ENCODE data around the gene MPI.

Gene MPI

DNA sequence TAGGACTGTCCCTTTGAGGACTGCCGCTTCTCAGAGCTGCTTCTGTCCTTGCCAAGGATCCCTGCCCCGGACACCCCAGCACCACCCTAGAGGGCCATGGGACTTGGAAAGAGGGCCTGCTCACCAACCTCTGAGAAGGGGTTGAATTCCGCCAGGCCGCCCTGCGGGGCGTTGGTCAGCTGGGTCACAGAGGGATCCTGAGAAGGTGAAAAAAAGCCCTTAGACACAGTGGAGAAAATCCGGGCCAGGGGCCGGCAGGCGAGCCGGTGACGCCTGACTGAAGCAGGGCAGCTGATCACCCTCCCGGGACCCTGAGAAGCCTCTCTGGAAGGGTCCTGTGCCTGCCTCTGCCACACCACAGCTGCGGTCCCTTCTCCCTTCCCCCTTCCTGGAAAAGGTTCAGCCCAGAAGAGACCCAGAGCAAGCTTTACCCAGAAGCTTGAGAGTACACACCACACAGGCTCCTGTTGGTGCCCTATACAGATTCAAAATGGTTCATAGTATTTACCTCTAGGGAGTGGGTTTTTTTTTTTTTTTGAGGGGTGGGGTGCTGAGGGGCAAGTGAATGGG lies 35.3 kb upstream of the MPI start:
- Histone ChIP-seq H3K9ac (no peak overlapping the region), H2AFZ (ENCODE audit: low read depth) (no peak overlapping the region), H3K27ac (no peak overlapping the region), H3K27me3 (ENCODE audit: insufficient read depth, low read depth) (no peaks in the 10 kb centered on the region), H3K4me2 (no peak overlapping the region), H3K36me3 (ENCODE audit: insufficient read depth) (no peaks in the 10 kb centered on the region), H3K4me1 (ENCODE audit: low read depth, poor library complexity, severe bottlenecking) (peaks cover 14% of the 10 kb centered on the region), H3K4me3 (IDR thresholded peaks at IDR 0.05; ENCODE audit: insufficient read depth, low read depth, low read length) (no peak overlapping the region), H4K20me1 (ENCODE audit: insufficient read depth) (no peaks in the 10 kb centered on the region), H3K79me2 (ENCODE audit: insufficient read depth, low read depth) (no peaks in the 10 kb centered on the region)
- TF ChIP-seq, protein P1, sequence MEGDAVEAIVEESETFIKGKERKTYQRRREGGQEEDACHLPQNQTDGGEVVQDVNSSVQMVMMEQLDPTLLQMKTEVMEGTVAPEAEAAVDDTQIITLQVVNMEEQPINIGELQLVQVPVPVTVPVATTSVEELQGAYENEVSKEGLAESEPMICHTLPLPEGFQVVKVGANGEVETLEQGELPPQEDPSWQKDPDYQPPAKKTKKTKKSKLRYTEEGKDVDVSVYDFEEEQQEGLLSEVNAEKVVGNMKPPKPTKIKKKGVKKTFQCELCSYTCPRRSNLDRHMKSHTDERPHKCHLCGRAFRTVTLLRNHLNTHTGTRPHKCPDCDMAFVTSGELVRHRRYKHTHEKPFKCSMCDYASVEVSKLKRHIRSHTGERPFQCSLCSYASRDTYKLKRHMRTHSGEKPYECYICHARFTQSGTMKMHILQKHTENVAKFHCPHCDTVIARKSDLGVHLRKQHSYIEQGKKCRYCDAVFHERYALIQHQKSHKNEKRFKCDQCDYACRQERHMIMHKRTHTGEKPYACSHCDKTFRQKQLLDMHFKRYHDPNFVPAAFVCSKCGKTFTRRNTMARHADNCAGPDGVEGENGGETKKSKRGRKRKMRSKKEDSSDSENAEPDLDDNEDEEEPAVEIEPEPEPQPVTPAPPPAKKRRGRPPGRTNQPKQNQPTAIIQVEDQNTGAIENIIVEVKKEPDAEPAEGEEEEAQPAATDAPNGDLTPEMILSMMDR (conservative IDR thresholded peaks at IDR 0.05; ENCODE audit: low read depth, low read length) = no peak

DNA sequence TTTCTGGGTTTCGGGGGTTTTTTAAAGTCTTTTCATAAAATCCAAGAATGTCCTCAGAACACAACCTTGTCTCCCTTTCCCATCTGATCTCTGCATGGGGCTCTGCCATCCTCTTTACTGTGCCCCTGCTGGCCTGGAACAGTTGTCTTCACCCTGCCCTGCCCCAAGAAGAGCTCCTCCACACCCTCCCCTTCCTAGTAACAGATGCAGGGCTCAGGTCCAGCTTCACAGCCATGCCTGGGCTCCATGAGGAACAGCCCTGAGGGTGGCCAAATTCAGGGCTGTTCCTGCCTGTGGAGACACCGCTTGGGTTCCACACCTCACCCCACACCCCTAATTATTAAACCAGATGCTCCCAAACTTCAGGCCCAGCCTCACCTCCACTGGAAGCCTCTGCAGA lies 34.0 kb upstream of the MPI start:
- Histone ChIP-seq H3K4me2 (no peak overlapping the region), H3K4me1 (ENCODE audit: low read depth, poor library complexity, severe bottlenecking) (peaks cover 15% of the 10 kb centered on the region), H3K27ac (no peak overlapping the region)

DNA sequence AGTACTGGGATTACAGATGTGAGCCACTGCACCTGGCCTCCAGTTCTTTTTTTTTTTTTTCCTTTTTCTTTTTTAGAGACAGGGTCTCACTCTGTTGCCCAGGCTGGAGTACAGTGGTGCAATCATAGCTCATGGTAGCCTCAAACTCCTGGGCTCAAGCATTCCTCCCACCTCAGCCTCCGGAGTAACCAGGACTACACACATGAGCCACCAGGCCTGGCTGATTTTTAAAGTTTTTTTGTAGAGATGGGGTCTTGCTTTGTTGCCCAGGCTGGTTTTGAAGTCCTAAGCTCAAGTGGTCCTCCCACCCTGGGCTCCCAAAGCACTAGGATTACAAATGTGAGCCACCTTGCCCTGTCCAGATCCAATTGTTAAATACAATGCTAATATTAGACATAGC lies 33.3 kb upstream of the MPI start:
- Histone ChIP-seq H3K27me3 (ENCODE audit: insufficient read depth, low read depth) (no peaks in the 10 kb centered on the region), H2AFZ (ENCODE audit: low read depth) (no peak overlapping the region), H3K36me3 (ENCODE audit: insufficient read depth) (no peaks in the 10 kb centered on the region), H3K27ac (no peak overlapping the region), H3K4me3 (IDR thresholded peaks at IDR 0.05; ENCODE audit: insufficient read depth, low read depth, low read length) (no peak overlapping the region), H3K4me2 (no peak overlapping the region), H4K20me1 (ENCODE audit: insufficient read depth) (no peaks in the 10 kb centered on the region), H3K9ac (no peak overlapping the region), H3K4me1 (ENCODE audit: low read depth, poor library complexity, severe bottlenecking) (peaks cover 15% of the 10 kb centered on the region), H3K79me2 (ENCODE audit: insufficient read depth, low read depth) (no peaks in the 10 kb centered on the region)
- TF ChIP-seq, protein P1 (conservative IDR thresholded peaks at IDR 0.05; ENCODE audit: low read depth, low read length) = no peak

More for the DNA sequence above, 34.0 kb upstream of the MPI start:
- no peak overlapping the region for H2AFZ ChIP-seq (ENCODE audit: low read depth)
- TF ChIP-seq, protein P1 (conservative IDR thresholded peaks at IDR 0.05; ENCODE audit: low read depth, low read length) = no peak
- no peaks in the 10 kb centered on the region for H3K27me3 ChIP-seq (ENCODE audit: insufficient read depth, low read depth)
- H3K9ac ChIP-seq = no peak overlapping the region
- no peaks in the 10 kb centered on the region for H4K20me1 ChIP-seq (ENCODE audit: insufficient read depth)
- H3K79me2 ChIP-seq (ENCODE audit: insufficient read depth, low read depth) = no peaks in the 10 kb centered on the region
- no peak overlapping the region for H3K4me3 ChIP-seq (IDR thresholded peaks at IDR 0.05; ENCODE audit: insufficient read depth, low read depth, low read length)
- H3K36me3 ChIP-seq (ENCODE audit: insufficient read depth) = no peaks in the 10 kb centered on the region

DNA sequence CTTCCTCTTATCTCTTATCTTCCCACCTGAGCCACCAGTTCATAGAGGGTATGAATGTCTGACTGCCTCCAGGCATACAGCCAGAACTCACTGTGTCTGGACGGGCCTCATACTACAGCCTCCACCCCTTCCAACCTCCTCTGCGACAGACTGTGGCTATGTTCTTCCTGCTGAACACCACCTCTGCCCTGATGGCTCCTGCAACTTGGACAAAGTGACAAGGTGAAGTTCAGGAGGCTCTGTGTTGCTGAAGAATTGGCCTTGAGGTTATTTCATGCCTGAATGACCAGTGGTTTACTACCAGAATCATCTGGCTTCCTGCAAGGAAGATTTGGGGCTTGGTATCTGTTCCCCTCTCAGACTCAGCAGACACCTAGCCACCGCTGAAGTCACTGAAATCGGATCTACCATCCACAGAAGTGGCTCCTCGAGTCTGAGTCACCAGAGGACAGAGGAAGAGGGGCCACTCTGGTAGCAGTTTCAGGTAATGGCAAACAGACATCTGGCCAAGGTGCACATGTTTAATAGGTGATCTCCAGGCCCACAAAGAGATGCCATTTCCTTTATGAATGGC lies 32.7 kb upstream of the MPI start:
- no peaks in the 10 kb centered on the region for H4K20me1 ChIP-seq (ENCODE audit: insufficient read depth)
- H3K79me2 ChIP-seq (ENCODE audit: insufficient read depth, low read depth) = no peaks in the 10 kb centered on the region
- H3K4me3 ChIP-seq (IDR thresholded peaks at IDR 0.05; ENCODE audit: insufficient read depth, low read depth, low read length) = no peak overlapping the region
- H3K4me2 ChIP-seq = no peak overlapping the region
- H3K36me3 ChIP-seq (ENCODE audit: insufficient read depth) = no peaks in the 10 kb centered on the region
- no peak overlapping the region for H3K9ac ChIP-seq
- H3K4me1 ChIP-seq (ENCODE audit: low read depth, poor library complexity, severe bottlenecking) = peaks cover 15% of the 10 kb centered on the region
- TF ChIP-seq, protein P1 (conservative IDR thresholded peaks at IDR 0.05; ENCODE audit: low read depth, low read length) = no peak
- H3K27me3 ChIP-seq (ENCODE audit: insufficient read depth, low read depth) = no peaks in the 10 kb centered on the region
- no peak overlapping the region for H2AFZ ChIP-seq (ENCODE audit: low read depth)
- H3K27ac ChIP-seq = no peak overlapping the region
